Muscle layer of colon (tissue), 2 donors: ENCODE measurements around the gene BHLHE41.

ENCODE experiments used
- H3K27ac ChIP-seq: one replicate; pipeline ENCODE4 v1.7.0; 2013; ENCODE audit warnings: low read depth, mild to moderate bottlenecking, low read length, moderate library complexity
- H3K27me3 ChIP-seq, 2 donors: one replicate each; pipeline ENCODE4 v1.7.0; 2013; ENCODE audit warnings: low read length in 2 of 2, mild to moderate bottlenecking in 2 of 2; ENCODE audit not compliant: insufficient read depth in 2 of 2, control insufficient read depth in 1 of 2
- H3K36me3 ChIP-seq: one replicate; pipeline ENCODE4 v1.7.0; 2013; ENCODE audit warnings: mild to moderate bottlenecking, low read length; ENCODE audit not compliant: insufficient read depth
- H3K4me1 ChIP-seq: one replicate; pipeline ENCODE4 v1.7.0; 2013; ENCODE audit warnings: mild to moderate bottlenecking, low read length; ENCODE audit not compliant: insufficient read depth
- H3K4me3 ChIP-seq, 2 donors: one replicate each; pipeline ENCODE4 v1.7.0; 2013; ENCODE audit warnings: low read length in 2 of 2, low read depth in 1 of 2, mild to moderate bottlenecking in 1 of 2, moderate library complexity in 1 of 2
- H3K9ac ChIP-seq: one replicate; pipeline ENCODE4 v1.7.0; 2013; ENCODE audit warnings: low read length
- H3K9me3 ChIP-seq: one replicate; pipeline ENCODE4 v1.7.0; 2013; ENCODE audit warnings: mild to moderate bottlenecking, low read length
- donor health status: abdominal sarcoma.
- donor health status: Adenocarcinoma of cecum.

BHLHE41 gene

GRCh38 chr12:26153421-26154154 is 28.8 kb upstream of the BHLHE41 start:
- Histone ChIP-seq H3K36me3 (no peaks in the 10 kb centered on the region), H3K4me1 (peaks cover 26% of the 10 kb centered on the region), H3K9me3 (no peaks in the 10 kb centered on the region), H3K27ac (no peak overlapping the region), H3K9ac (no peak overlapping the region), H3K4me3 (no peak overlapping the region), H3K27me3 (no peaks in the 10 kb centered on the region)

DNA sequence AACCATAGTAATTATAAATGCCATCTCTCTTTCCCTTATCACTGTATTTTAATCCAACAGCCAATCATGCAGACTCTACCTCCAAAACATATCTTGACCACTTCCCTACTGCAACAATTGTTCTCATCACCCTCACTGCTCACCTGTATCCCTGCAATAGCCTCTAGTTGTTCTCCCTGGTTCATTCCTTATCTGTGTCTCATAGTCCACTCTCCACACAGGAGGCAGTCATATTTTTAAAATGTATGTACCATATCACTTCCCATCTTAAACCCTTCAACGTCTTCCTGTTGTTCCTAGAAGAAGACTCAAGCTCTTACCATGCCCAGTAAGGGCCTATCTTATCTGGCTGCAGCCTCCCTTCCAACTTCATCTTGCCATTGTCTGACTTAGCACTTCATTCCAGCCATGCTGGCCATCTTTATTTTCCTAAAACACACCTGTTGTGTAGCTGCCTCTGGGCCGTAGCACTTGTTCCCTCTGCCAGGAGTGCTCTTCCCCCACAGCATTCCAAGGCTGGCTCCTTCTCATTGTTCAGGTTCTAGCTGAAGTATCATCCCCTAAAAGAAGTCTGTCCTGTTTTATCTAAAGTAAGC is 27.8 kb upstream of the BHLHE41 start:
- H3K27ac ChIP-seq, result no peak overlapping the region

DNA sequence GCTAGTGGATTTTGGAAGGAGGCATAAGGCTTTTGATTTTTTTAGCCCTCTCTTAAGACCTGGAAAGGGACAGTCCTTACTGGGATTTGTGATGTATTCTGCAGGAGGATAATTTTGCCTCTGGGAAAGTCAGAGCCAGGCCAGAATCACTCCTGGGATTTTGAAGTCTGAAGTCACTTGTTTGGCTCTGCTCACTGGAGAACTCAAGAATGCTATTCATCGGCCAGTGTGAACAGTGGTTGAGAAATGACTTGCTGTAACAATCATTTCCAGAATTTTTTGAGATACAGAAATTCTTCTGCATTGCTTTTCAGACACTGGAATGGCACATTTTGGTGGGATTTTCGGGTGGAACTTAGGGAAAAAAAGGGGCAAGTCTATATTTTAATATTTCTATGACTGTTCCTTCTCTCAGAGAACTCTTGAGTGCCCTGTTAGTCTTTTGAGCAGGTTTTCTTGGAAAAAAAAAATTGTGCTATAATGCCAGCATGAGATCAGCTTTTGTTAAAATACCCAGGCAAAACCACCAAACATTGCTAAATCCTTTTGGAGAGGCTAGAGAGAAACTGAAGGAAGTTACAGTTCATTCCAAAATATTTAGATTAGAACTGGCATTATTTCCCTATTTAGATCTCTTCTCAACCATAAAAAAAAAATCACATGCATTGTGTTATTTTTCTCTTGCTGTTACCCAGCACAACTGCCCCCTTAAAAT is 26.1 kb upstream of the BHLHE41 start:
- H3K36me3 ChIP-seq, result no peaks in the 10 kb centered on the region
- H3K9me3 ChIP-seq, result no peaks in the 10 kb centered on the region
- no peak overlapping the region for H3K9ac ChIP-seq
- no peak overlapping the region for H3K4me3 ChIP-seq
- H3K27ac ChIP-seq, result no peak overlapping the region
- no peaks in the 10 kb centered on the region for H3K27me3 ChIP-seq
- H3K4me1 ChIP-seq, result peaks cover 26% of the 10 kb centered on the region

More for the DNA sequence above, 27.8 kb upstream of the BHLHE41 start:
- no peaks in the 10 kb centered on the region for H3K36me3 ChIP-seq
- peaks cover 26% of the 10 kb centered on the region for H3K4me1 ChIP-seq
- H3K9me3 ChIP-seq, result no peaks in the 10 kb centered on the region
- no peak overlapping the region for H3K4me3 ChIP-seq
- H3K9ac ChIP-seq, result no peak overlapping the region
- H3K27me3 ChIP-seq, result no peaks in the 10 kb centered on the region

GRCh38 chr12:26149968-26150500 is 25.2 kb upstream of the BHLHE41 start:
- Histone ChIP-seq H3K9me3 (no peaks in the 10 kb centered on the region), H3K27ac (no peak overlapping the region), H3K9ac (no peak overlapping the region), H3K36me3 (no peaks in the 10 kb centered on the region), H3K27me3 (no peaks in the 10 kb centered on the region), H3K4me3 (no peak overlapping the region), H3K4me1 (peaks cover 26% of the 10 kb centered on the region)

DNA sequence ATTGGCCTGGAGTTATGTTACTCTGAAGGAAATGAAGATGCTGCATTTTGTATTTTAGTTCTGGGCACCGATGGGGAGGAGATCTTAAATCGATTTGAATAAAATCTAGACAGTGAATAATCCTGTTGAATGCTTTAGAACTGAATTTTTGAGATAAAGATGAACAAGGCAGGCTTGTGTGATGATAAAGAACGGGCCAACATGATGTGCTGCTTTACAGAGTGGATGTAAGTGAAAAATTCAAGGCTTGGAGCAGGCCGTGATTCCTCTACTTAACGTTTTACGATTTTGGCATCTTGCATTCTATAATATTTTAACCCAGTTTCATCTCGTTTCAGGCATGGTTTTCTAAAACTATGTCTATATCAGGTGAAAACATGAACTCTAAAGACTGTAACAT is 23.5 kb upstream of the BHLHE41 start:
- Histone ChIP-seq H3K27me3 (no peaks in the 10 kb centered on the region), H3K9me3 (no peaks in the 10 kb centered on the region), H3K27ac (no peak overlapping the region), H3K9ac (no peak overlapping the region), H3K36me3 (no peaks in the 10 kb centered on the region), H3K4me3 (no peak overlapping the region), H3K4me1 (peaks cover 16% of the 10 kb centered on the region)

DNA sequence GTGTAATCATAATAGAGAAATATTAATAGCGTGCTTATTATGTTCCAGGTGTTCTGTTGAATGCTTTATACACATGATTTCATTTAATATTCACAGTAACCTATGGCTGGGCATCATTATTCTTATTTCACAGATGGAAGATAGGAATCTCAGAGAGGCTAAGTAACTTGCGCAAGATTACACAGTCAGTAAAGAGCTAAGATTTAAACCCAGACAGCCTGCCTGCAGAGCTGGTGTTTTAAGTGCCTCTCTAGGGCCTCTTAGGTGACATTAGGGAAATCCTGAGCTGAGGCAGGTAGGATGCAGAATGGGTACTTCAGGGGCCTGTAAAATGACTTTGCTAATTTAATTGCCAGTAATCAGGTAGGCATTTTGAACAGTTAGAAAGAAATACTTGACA is 18.5 kb upstream of the BHLHE41 start:
- no peaks in the 10 kb centered on the region for H3K27me3 ChIP-seq
- H3K27ac ChIP-seq, result no peak overlapping the region
- H3K4me3 ChIP-seq, result no peak overlapping the region
- no peaks in the 10 kb centered on the region for H3K36me3 ChIP-seq
- no peaks in the 10 kb centered on the region for H3K9me3 ChIP-seq
- H3K9ac ChIP-seq, result no peak overlapping the region
- H3K4me1 ChIP-seq, result no peaks in the 10 kb centered on the region

DNA sequence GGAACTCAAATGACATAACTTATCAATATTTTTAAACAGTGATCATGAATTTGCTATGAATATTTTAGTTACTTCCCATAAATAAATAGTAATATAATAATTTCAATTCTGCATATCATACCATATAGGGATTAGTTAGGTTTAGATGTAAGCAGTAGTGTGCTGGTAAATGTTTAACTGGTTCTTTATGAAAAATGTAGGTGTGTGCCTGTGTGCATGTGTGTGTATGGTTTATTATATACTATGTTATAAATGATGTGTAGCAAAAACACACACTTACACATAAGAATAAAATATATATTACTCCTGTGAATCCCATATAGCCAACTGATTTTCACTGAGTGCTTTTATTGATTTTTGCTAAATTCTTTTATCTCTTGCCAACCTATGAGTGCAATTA is 14.0 kb upstream of the BHLHE41 start:
- H3K9me3 ChIP-seq, result no peaks in the 10 kb centered on the region
- H3K9ac ChIP-seq, result no peak overlapping the region
- no peak overlapping the region for H3K27ac ChIP-seq
- H3K4me3 ChIP-seq, result no peak overlapping the region
- H3K27me3 ChIP-seq, result no peaks in the 10 kb centered on the region
- peaks cover 14% of the 10 kb centered on the region for H3K4me1 ChIP-seq
- H3K36me3 ChIP-seq, result no peaks in the 10 kb centered on the region

GRCh38 chr12:26136688-26137087 is 11.9 kb upstream of the BHLHE41 start:
- Histone ChIP-seq H3K27ac (no peak overlapping the region), H3K27me3 (no peaks in the 10 kb centered on the region), H3K4me3 (no peak overlapping the region), H3K9ac (no peak overlapping the region), H3K9me3 (no peaks in the 10 kb centered on the region), H3K36me3 (no peaks in the 10 kb centered on the region), H3K4me1 (peaks cover 14% of the 10 kb centered on the region)

GRCh38 chr12:26135571-26135970 is 10.7 kb upstream of the BHLHE41 start:
- H3K9ac ChIP-seq, result no peak overlapping the region
- no peak overlapping the region for H3K4me3 ChIP-seq
- peaks cover 14% of the 10 kb centered on the region for H3K4me1 ChIP-seq
- H3K27me3 ChIP-seq, result no peaks in the 10 kb centered on the region
- H3K36me3 ChIP-seq, result no peaks in the 10 kb centered on the region
- no peak overlapping the region for H3K27ac ChIP-seq
- H3K9me3 ChIP-seq, result no peaks in the 10 kb centered on the region

- Histone ChIP-seq H3K4me3 (no peak overlapping the region), H3K27ac (no peak overlapping the region), H3K9ac (no peak overlapping the region), H3K4me1 (peaks cover 14% of the 10 kb centered on the region), H3K36me3 (no peaks in the 10 kb centered on the region), H3K9me3 (no peaks in the 10 kb centered on the region), H3K27me3 (no peaks in the 10 kb centered on the region)
Observed at GRCh38 chr12:26135010-26135420, 10.2 kb upstream of the BHLHE41 start.

GRCh38 chr12:26134540-26134939 is 9.7 kb upstream of the BHLHE41 start:
- peaks cover 14% of the 10 kb centered on the region for H3K4me1 ChIP-seq
- no peak overlapping the region for H3K9ac ChIP-seq
- H3K4me3 ChIP-seq, result no peak overlapping the region
- no peak overlapping the region for H3K27ac ChIP-seq
- H3K36me3 ChIP-seq, result no peaks in the 10 kb centered on the region
- H3K27me3 ChIP-seq, result no peaks in the 10 kb centered on the region
- no peaks in the 10 kb centered on the region for H3K9me3 ChIP-seq
